Smooth muscle cell (in vitro differentiated cells): ENCODE results near the gene NSG1. TPM values are rescaled to one million over a fixed set of nuclear protein-coding genes. Genes with fewer than 3 reads are reported as not detected.
A peak's percentile ranks its signal among the peaks of the same experiment; 100 is the strongest.

Experiments
- DNase-seq: peaks from one replicate; lab custom pipeline; 2025; ENCODE audit not compliant: unreplicated experiment; lab: John Stamatoyannopoulos, UW
- H2AFZ ChIP-seq: fragments of 200-600 bp; sonication (generic); 2 replicates; pipeline ENCODE4 v1.6.0; 2016; ENCODE audit warnings: antibody characterized with exemption, low read depth, mild to moderate bottlenecking
- H3F3A ChIP-seq: fragments of 200-600 bp; sonication (generic); 2 replicates; pipeline ENCODE4 v1.6.0; 2017; ENCODE audit warnings: antibody characterized with exemption, low read depth
- H3K27ac ChIP-seq: fragments of 200-600 bp; sonication (generic); 2 replicates; pipeline ENCODE4 v1.5.1; 2016; ENCODE audit warnings: low read depth, mild to moderate bottlenecking
- H3K27me3 ChIP-seq: fragments of 200-600 bp; sonication (generic); 2 replicates; pipeline ENCODE4 v1.6.1; 2016; ENCODE audit warnings: low read depth, mild to moderate bottlenecking
- H3K36me3 ChIP-seq: fragments of 200-600 bp; sonication (generic); 2 replicates; pipeline ENCODE4 v1.5.1; 2016; ENCODE audit warnings: low read depth
- H3K4me1 ChIP-seq: fragments of 200-600 bp; sonication (generic); 2 replicates; pipeline ENCODE4 v1.5.1; 2016; ENCODE audit warnings: low read depth
- H3K4me2 ChIP-seq: fragments of 200-600 bp; sonication (generic); 2 replicates; pipeline ENCODE4 v1.6.0; 2016; ENCODE audit warnings: mild to moderate bottlenecking
- H3K4me3 ChIP-seq: fragments of 200-600 bp; sonication (generic); 2 replicates; pipeline ENCODE4 v1.5.1; 2016; ENCODE audit warnings: mild to moderate bottlenecking
- H3K79me2 ChIP-seq: fragments of 200-600 bp; sonication (generic); 2 replicates; pipeline ENCODE4 v1.6.0; 2016; ENCODE audit warnings: low read depth, mild to moderate bottlenecking
- H3K9ac ChIP-seq: fragments of 200-600 bp; sonication (generic); 2 replicates; pipeline ENCODE4 v1.6.0; 2016; ENCODE audit warnings: low read depth
- H3K9me3 ChIP-seq: fragments of 200-600 bp; sonication (generic); replicated peaks from 2 replicates; pipeline ENCODE4 v1.5.1; 2016; ENCODE audit warnings: low read depth
- H4K20me1 ChIP-seq: fragments of 200-600 bp; sonication (generic); 2 replicates; pipeline ENCODE4 v1.6.0; 2016; ENCODE audit warnings: low read depth
- CTCF ChIP-seq: fragments of 200-600 bp; sonication (generic); IDR thresholded peaks from 2 replicates; pipeline ENCODE4 v1.5.1; 2017; ENCODE audit warnings: borderline replicate concordance, mild to moderate bottlenecking, antibody characterized with exemption; ENCODE audit not compliant: insufficient read depth, poor library complexity, severe bottlenecking
- WGBS: methylation state at CpG from one replicate; pipeline ENCODE4 v1.1.7; 2016; ENCODE audit warnings: low lambda C conversion rate; 5-methylcytosine and 5-hydroxymethylcytosine counted together
- polyA plus RNA-seq: library from polyadenylated mRNA; unstranded; fragments of >200 nt; fragmentation: Nextera tagmentation; extraction: Ambion mirVana; gene quantifications from 2 replicates; pipeline ENCODE4 v1.2.1, GENCODE V29; 2016
- total RNA-seq: library from RNA; depleted of rRNA; stranded (reverse); fragments of >200 nt; gene quantifications from 2 replicates; pipeline ENCODE4 v1.2.3, GENCODE V29; 2014

Gene NSG1
- total and polyA plus RNA-seq, 2 experiments from 2014 or later, result 8.4 to 11.4 TPM

- Histone ChIP-seq H3K27me3 (no peaks in the 10 kb centered on the region), H3K4me2 (no peak overlapping the region), H3F3A (no peaks in the 10 kb centered on the region), H3K79me2 (no peaks in the 10 kb centered on the region), H4K20me1 (peaks cover 21% of the 10 kb centered on the region), H3K36me3 (no peaks in the 10 kb centered on the region), H3K9me3 (no peaks in the 10 kb centered on the region), H3K4me3 (no peak overlapping the region), H2AFZ (no peak overlapping the region), H3K4me1 (peaks cover 9% of the 10 kb centered on the region), H3K9ac (no peak overlapping the region), H3K27ac (no peak overlapping the region)
- no peak for DNase-seq
- TF ChIP-seq CTCF, result no peak
- 98% methylated on average over 10 of the region's 10 CpGs for WGBS
These were observed 42.3 kb downstream of the NSG1 start for GRCh38 chr4:4428966-4429875.

GRCh38 chr4:4430492-4431195 is 43.7 kb downstream of the NSG1 start:
- Histone ChIP-seq H3K9me3 (no peaks in the 10 kb centered on the region), H3K4me2 (no peak overlapping the region), H3K9ac (no peak overlapping the region), H3K36me3 (no peaks in the 10 kb centered on the region), H3K4me1 (peaks cover 9% of the 10 kb centered on the region), H4K20me1 (peaks cover 21% of the 10 kb centered on the region), H3K27me3 (no peaks in the 10 kb centered on the region), H2AFZ (no peak overlapping the region), H3K79me2 (no peaks in the 10 kb centered on the region), H3F3A (no peaks in the 10 kb centered on the region), H3K4me3 (no peak overlapping the region), H3K27ac (no peak overlapping the region)
- peak; percentile 75 for TF ChIP-seq CTCF
- 34% methylated on average over 7 of the region's 7 CpGs for WGBS
- DNase-seq, result no peak

GRCh38 chr4:4432341-4433125 is 45.6 kb downstream of the NSG1 start:
- no peak overlapping the region for H3K9ac ChIP-seq
- no peak overlapping the region for H3K27ac ChIP-seq
- H3K79me2 ChIP-seq, result no peaks in the 10 kb centered on the region
- DNase-seq, result no peak
- H3K36me3 ChIP-seq, result no peaks in the 10 kb centered on the region
- no peak overlapping the region for H2AFZ ChIP-seq
- WGBS, result 99% methylated on average over 11 of the region's 11 CpGs
- no peaks in the 10 kb centered on the region for H3F3A ChIP-seq
- peaks cover 3% of the 10 kb centered on the region for H3K4me1 ChIP-seq
- H3K4me2 ChIP-seq, result no peak overlapping the region
- H3K27me3 ChIP-seq, result no peaks in the 10 kb centered on the region
- H3K9me3 ChIP-seq, result no peaks in the 10 kb centered on the region
- no peak for TF ChIP-seq CTCF
- H4K20me1 ChIP-seq, result peaks cover 11% of the 10 kb centered on the region
- H3K4me3 ChIP-seq, result no peak overlapping the region
